H1 (cell line): ENCODE measurements around the gene RPL19. TPM values are rescaled to one million over a fixed set of nuclear protein-coding genes. Genes with fewer than 3 reads are reported as not detected.

ENCODE experiments used
- RNF2 ChIP-seq: fragments of 200-900, 300-1000 bp; sonication (generic); IDR thresholded peaks from 2 replicates; pipeline ENCODE4 v1.7.1; 2016; ENCODE audit warnings: borderline replicate concordance, low read depth, mild to moderate bottlenecking, antibody characterized with exemption, low read length; ENCODE audit not compliant: poor library complexity, severe bottlenecking; ENCODE audit errors: missing control alignments
- polyA plus RNA-seq, 7 experiments: library from polyadenylated mRNA; depleted of rRNA in 3 of 7; stranded (reverse) in 5 of 7; unstranded in 2 of 7; fragments of >200 nt in 5 of 7; fragments of 200-250 nt in 2 of 7; gene quantifications; 1 replicate in 5 of 7; 2 replicates in 1 of 7; 4 replicates in 1 of 7; pipeline versions ENCODE4 v1.2.1 to v1.2.3, GENCODE V29; 2011 to 2013; ENCODE audit warnings: missing spikeins in 2 of 7, mixed read lengths in 2 of 7
- total RNA-seq: library from RNA; stranded (reverse); fragmentation: NEBNext Ultra II Directional; extraction: Animal tissue kit (Norgen Biotek cat#: 25700); gene quantifications from 2 replicates; pipeline ENCODE4 v1.2.1, GENCODE V29; 2021

RPL19 gene
- total and polyA plus RNA-seq, 2 of the 8 experiments (the other 6 are each of a cell fraction or from before 2014, with no cell fraction given) = 2,108 to 2,182 TPM

DNA sequence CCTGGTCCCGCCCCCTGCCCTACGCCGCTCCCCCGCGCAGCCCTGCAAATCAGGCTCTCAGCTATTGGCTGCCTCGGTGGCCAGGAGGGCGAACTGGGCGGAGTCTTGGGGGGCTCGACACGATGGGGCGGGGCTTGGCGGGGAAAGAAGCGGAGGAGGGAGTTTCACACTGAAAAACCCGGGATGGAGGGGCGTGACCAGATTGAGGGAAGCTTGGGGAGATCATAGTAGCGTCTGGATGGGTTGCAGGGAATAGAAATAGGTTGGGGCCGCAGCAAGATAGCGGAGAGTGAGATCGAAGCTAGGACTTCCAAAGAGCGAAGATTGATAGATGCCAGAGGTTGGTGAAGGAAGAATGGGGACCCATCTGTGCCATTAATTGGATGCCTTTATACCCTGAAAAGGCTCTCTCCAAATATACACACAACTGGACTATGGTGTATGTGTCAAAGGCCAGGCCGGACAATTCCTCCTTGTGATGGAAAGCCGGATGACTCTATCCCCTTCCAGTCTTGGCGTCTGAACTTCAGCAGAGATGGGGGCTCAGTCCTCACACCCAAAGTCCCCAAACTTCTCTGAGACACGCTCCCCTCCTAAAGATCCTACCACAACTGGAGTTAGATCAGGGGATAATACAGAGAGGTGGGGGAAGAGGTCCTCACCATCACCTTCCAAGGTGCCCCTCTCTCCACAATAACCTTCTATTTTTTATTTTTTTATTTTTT is 26.0 kb downstream of the RPL19 start (continued):
- no peak for TF ChIP-seq RNF2
